GM23338 (cell line): ENCODE results near the gene GPR141. TPM values are rescaled to one million over a fixed set of nuclear protein-coding genes. Genes with fewer than 3 reads are reported as not detected.

Experiments used
- ATAC-seq: fragments of 200-7000 bp; cut with Tn5 transposase; 3 replicates; pipeline ENCODE4 v1.9.1; 2020
- DNase-seq: peaks from one replicate; pipeline ENCODE4 v3.0.0-alpha.2; 2015; ENCODE audit warnings: low spot score
- H2AFZ ChIP-seq: fragments of 200-600 bp; sonication (generic); 2 replicates; pipeline ENCODE4 v1.8.0; 2016; ENCODE audit warnings: antibody characterized with exemption, mild to moderate bottlenecking, moderate library complexity
- H3F3A ChIP-seq: fragments of 200-600 bp; sonication (generic); replicated peaks from 2 replicates; pipeline ENCODE4 v1.8.0; 2017; ENCODE audit warnings: antibody characterized with exemption, mixed run types, low read depth
- H3K27ac ChIP-seq: fragments of 200-600 bp; sonication (generic); 2 replicates; pipeline ENCODE4 v1.6.1; 2016; ENCODE audit warnings: low read depth
- H3K27me3 ChIP-seq: fragments of 200-600 bp; sonication (generic); 2 replicates; pipeline ENCODE4 v1.8.0; 2016; ENCODE audit warnings: mild to moderate bottlenecking, mixed run types, moderate library complexity; ENCODE audit not compliant: insufficient read depth
- H3K36me3 ChIP-seq: fragments of 200-600 bp; sonication (generic); 2 replicates; pipeline ENCODE4 v1.8.0; 2016; ENCODE audit warnings: mild to moderate bottlenecking; ENCODE audit not compliant: insufficient read depth
- H3K4me1 ChIP-seq: fragments of 200-600 bp; sonication (generic); 2 replicates; pipeline ENCODE4 v1.8.0; 2016; ENCODE audit warnings: mild to moderate bottlenecking, moderate library complexity; ENCODE audit not compliant: insufficient read depth
- H3K4me2 ChIP-seq: fragments of 200-600 bp; sonication (generic); 2 replicates; pipeline ENCODE4 v1.7.1; 2017; ENCODE audit warnings: mixed run types
- H3K4me3 ChIP-seq: fragments of 200-600 bp; sonication (generic); 2 replicates; pipeline ENCODE4 v1.6.1; 2016; ENCODE audit warnings: mixed run types
- H3K79me2 ChIP-seq: fragments of 200-600 bp; sonication (generic); replicated peaks from 2 replicates; pipeline ENCODE4 v1.8.0; 2017; ENCODE audit warnings: mild to moderate bottlenecking; ENCODE audit not compliant: insufficient read depth
- H3K9me2 ChIP-seq: fragments of 200-600 bp; sonication (generic); 2 replicates; pipeline ENCODE4 v1.8.0; 2017; ENCODE audit not compliant: insufficient read depth
- H4K20me1 ChIP-seq: fragments of 200-600 bp; sonication (generic); replicated peaks from 2 replicates; pipeline ENCODE4 v1.8.0; 2017; ENCODE audit warnings: mild to moderate bottlenecking; ENCODE audit not compliant: insufficient read depth
- H3K27ac Mint-ChIP-seq: 2 replicates; pipeline ENCODE4 v1.8.0; 2020; ENCODE audit warnings: inconsistent platforms, mild to moderate bottlenecking, moderate library complexity, mixed read lengths
- H3K27me3 Mint-ChIP-seq: 3 replicates; pipeline ENCODE4 v1.8.0; 2022; ENCODE audit warnings: low read depth, mild to moderate bottlenecking, moderate library complexity, mixed read lengths, inconsistent platforms; ENCODE audit not compliant: insufficient read depth, poor library complexity
- H3K36me3 Mint-ChIP-seq: 3 replicates; pipeline ENCODE4 v1.8.0; 2021; ENCODE audit warnings: low read depth, mild to moderate bottlenecking, inconsistent platforms, moderate library complexity, mixed read lengths
- H3K4me1 Mint-ChIP-seq: 3 replicates; pipeline ENCODE4 v1.8.0; 2020; ENCODE audit warnings: mild to moderate bottlenecking, inconsistent platforms, mixed read lengths
- H3K4me3 Mint-ChIP-seq: 3 replicates; pipeline ENCODE4 v1.8.0; 2021; ENCODE audit warnings: moderate library complexity, mild to moderate bottlenecking, inconsistent platforms, mixed read lengths
- H3K9me3 Mint-ChIP-seq: 3 replicates; pipeline ENCODE4 v1.8.0; 2020; ENCODE audit warnings: moderate library complexity, mild to moderate bottlenecking, inconsistent platforms, mixed read lengths
- ETS1 ChIP-seq: IDR thresholded peaks from 2 replicates; pipeline ENCODE4 v1.6.1; 2016; ENCODE audit warnings: antibody characterized with exemption
- EZH2 ChIP-seq: fragments of 200-600 bp; sonication (generic); IDR thresholded peaks from one replicate; pipeline ENCODE4 v1.8.0; 2017; ENCODE audit warnings: antibody characterized with exemption, mild to moderate bottlenecking, low read depth; ENCODE audit not compliant: unreplicated experiment
- EZH2phosphoT487 ChIP-seq: fragments of 200-600 bp; sonication (generic); IDR thresholded peaks from one replicate; pipeline ENCODE4 v1.8.1; 2018; ENCODE audit warnings: antibody characterized with exemption; ENCODE audit not compliant: unreplicated experiment
- REST ChIP-seq: IDR thresholded peaks from one replicate; pipeline ENCODE4 v1.6.1; 2018; ENCODE audit warnings: antibody characterized with exemption; ENCODE audit not compliant: unreplicated experiment
- polyA plus RNA-seq: library from polyadenylated mRNA; unstranded; fragments of >200 nt; fragmentation: Nextera tagmentation; extraction: Ambion mirVana; gene quantifications from 2 replicates; pipeline ENCODE4 v1.2.1, GENCODE V29; 2016
- total RNA-seq: library from RNA; depleted of rRNA; stranded (reverse); fragments of >200 nt; shearing (Covaris generic); gene quantifications from 2 replicates; pipeline ENCODE4 v1.2.3, GENCODE V29; 2014
- TF ChIP-seq, protein P1 (sequence below): fragments of 250-450 bp; sonication (Bioruptor Pico); IDR thresholded peaks from 2 replicates; pipeline ENCODE4 v1.5.0; 2020; ENCODE audit warnings: mild to moderate bottlenecking, moderate library complexity

GPR141 gene
- total and polyA plus RNA-seq, 2 experiments from 2014 or later, result 0.80 TPM; not detected in 1

DNA sequence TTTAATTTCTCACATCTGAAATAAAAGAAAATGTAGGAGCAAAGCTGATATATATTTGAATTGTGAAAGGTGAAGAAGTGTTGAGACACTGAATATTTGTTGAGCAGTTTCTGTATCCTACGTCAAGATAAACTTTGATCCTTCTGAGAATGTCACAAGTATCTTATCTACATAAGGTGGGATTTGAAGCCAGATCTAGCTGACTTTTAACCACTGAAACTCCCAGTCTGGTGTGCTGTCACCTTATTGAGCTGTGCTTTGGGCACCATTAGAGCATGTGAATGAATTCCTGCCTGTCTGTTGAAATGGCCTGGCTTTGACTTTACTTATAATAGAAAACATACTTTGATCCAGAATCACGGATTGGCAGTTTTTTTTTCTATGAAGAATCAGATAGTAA is 15.2 kb downstream of the GPR141 start (continued):
- TF ChIP-seq, protein P1, sequence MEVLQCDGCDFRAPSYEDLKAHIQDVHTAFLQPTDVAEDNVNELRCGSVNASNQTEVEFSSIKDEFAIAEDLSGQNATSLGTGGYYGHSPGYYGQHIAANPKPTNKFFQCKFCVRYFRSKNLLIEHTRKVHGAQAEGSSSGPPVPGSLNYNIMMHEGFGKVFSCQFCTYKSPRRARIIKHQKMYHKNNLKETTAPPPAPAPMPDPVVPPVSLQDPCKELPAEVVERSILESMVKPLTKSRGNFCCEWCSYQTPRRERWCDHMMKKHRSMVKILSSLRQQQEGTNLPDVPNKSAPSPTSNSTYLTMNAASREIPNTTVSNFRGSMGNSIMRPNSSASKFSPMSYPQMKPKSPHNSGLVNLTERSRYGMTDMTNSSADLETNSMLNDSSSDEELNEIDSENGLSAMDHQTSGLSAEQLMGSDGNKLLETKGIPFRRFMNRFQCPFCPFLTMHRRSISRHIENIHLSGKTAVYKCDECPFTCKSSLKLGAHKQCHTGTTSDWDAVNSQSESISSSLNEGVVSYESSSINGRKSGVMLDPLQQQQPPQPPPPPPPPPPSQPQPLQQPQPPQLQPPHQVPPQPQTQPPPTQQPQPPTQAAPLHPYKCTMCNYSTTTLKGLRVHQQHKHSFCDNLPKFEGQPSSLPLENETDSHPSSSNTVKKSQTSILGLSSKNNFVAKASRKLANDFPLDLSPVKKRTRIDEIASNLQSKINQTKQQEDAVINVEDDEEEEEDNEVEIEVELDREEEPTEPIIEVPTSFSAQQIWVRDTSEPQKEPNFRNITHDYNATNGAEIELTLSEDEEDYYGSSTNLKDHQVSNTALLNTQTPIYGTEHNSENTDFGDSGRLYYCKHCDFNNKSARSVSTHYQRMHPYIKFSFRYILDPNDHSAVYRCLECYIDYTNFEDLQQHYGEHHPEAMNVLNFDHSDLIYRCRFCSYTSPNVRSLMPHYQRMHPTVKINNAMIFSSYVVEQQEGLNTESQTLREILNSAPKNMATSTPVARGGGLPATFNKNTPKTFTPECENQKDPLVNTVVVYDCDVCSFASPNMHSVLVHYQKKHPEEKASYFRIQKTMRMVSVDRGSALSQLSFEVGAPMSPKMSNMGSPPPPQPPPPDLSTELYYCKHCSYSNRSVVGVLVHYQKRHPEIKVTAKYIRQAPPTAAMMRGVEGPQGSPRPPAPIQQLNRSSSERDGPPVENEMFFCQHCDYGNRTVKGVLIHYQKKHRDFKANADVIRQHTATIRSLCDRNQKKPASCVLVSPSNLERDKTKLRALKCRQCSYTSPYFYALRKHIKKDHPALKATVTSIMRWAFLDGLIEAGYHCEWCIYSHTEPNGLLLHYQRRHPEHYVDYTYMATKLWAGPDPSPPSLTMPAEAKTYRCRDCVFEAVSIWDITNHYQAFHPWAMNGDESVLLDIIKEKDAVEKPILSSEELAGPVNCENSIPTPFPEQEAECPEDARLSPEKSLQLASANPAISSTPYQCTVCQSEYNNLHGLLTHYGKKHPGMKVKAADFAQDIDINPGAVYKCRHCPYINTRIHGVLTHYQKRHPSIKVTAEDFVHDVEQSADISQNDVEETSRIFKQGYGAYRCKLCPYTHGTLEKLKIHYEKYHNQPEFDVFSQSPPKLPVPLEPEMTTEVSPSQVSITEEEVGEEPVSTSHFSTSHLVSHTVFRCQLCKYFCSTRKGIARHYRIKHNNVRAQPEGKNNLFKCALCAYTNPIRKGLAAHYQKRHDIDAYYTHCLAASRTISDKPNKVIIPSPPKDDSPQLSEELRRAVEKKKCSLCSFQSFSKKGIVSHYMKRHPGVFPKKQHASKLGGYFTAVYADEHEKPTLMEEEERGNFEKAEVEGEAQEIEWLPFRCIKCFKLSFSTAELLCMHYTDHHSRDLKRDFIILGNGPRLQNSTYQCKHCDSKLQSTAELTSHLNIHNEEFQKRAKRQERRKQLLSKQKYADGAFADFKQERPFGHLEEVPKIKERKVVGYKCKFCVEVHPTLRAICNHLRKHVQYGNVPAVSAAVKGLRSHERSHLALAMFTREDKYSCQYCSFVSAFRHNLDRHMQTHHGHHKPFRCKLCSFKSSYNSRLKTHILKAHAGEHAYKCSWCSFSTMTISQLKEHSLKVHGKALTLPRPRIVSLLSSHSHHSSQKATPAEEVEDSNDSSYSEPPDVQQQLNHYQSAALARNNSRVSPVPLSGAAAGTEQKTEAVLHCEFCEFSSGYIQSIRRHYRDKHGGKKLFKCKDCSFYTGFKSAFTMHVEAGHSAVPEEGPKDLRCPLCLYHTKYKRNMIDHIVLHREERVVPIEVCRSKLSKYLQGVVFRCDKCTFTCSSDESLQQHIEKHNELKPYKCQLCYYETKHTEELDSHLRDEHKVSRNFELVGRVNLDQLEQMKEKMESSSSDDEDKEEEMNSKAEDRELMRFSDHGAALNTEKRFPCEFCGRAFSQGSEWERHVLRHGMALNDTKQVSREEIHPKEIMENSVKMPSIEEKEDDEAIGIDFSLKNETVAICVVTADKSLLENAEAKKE (CRISPR knock-in tag), result no peak
- no peak for TF ChIP-seq ETS1
- TF ChIP-seq EZH2phosphoT487, result no peak

DNA sequence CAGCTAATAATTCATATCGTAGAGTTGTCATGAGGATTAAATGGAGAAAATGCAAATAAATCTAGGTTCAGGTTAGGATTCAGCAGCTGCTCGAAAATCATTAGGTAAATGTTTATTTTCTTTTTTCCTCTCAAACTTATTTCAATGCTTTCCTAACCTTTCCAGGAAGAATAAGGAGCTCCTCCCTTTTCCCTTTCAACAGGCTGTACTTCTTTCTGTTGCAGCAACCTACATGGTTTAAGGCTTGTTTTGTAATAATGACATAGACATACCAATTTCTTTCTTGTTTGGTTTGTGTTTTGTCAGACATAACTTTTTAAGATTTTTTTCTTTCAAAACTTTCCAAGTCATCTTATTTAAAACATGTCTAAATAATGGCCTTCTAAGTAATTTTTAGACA is 18.2 kb downstream of the GPR141 start:
- Histone ChIP-seq H3K27me3 (no peaks in the 10 kb centered on the region), H3K4me3 (no peak overlapping the region), H3F3A (no peaks in the 10 kb centered on the region), H2AFZ (no peak overlapping the region), H3K4me2 (no peak overlapping the region), H4K20me1 (no peaks in the 10 kb centered on the region), H3K9me2 (no peaks in the 10 kb centered on the region), H3K36me3 (no peaks in the 10 kb centered on the region), H3K4me1 (peaks cover 47% of the 10 kb centered on the region), H3K79me2 (no peaks in the 10 kb centered on the region), H3K27ac (no peak overlapping the region)
- ATAC-seq (no peak), DNase-seq (no peak)
- Mint-ChIP-seq H3K36me3 (no peaks in the 10 kb centered on the region), H3K9me3 (no peaks in the 10 kb centered on the region), H3K4me3 (no peak overlapping the region), H3K27me3 (peaks cover 4% of the 10 kb centered on the region), H3K27ac (no peak overlapping the region), H3K4me1 (peaks cover 40% of the 10 kb centered on the region)
- TF ChIP-seq EZH2 (no peak), REST (no peak)
